ENCODE data around the gene ALX1.

- no peak for TF ChIP-seq CTCF (IDR thresholded peaks at IDR 0.05)
- no peak for TF ChIP-seq POLR2A (IDR thresholded peaks at IDR 0.05; ENCODE audit: low read depth)
Observed at GRCh38 chr12:85280165-85280983, at the start of gene ALX1.
